ENCODE data around the gene PRCP. TPM values are rescaled to one million over a fixed set of nuclear protein-coding genes. Genes with fewer than 3 reads are reported as not detected.

Gene PRCP
- total and polyA plus RNA-seq, 2 donors (not counting 3 experiments of a cell fraction or from before 2014, with no cell fraction given) = 170 to 277 TPM

- Histone ChIP-seq H3K9ac (replicated peaks; ENCODE audit: extremely low read depth, insufficient read depth, low read length) (no peak overlapping the region), H2AFZ (ENCODE audit: low read depth, low read length) (no peak overlapping the region), H3K27ac (ENCODE audit: insufficient read depth, low read depth, low read length) (no peak overlapping the region), H3K36me3 (ENCODE audit: control insufficient read depth in 2 of 2, extremely low read depth in 1 of 2, insufficient read depth in 2 of 2, low read length in 2 of 2) (no peaks in the 10 kb centered on the region), H3K4me1 (ENCODE audit: control insufficient read depth, extremely low read depth, insufficient read depth, low read length) (peaks cover 24% of the 10 kb centered on the region), H3K27me3 (ENCODE audit: control insufficient read depth in 2 of 2, insufficient read depth in 2 of 2, low read length in 2 of 2) (no peaks in the 10 kb centered on the region), H3K4me2 (ENCODE audit: insufficient read depth, low read length) (no peak overlapping the region), H3K4me3 (replicated peaks in 1 of 3; ENCODE audit: insufficient read depth in 1 of 3, low read depth in 1 of 3, low read length in 3 of 3) (no peak overlapping the region), H3K9me3 (replicated peaks; ENCODE audit: control insufficient read depth, insufficient read depth, low read length) (no peaks in the 10 kb centered on the region), H4K20me1 (replicated peaks; ENCODE audit: control insufficient read depth, extremely low read depth, insufficient read depth, low read length) (no peaks in the 10 kb centered on the region), H3K79me2 (ENCODE audit: control insufficient read depth, insufficient read depth, low read length) (no peaks in the 10 kb centered on the region), H3K9me1 (replicated peaks; ENCODE audit: control insufficient read depth, extremely low read depth, insufficient read depth, low read length) (no peaks in the 10 kb centered on the region)
- BruUV-seq (replicated peaks) = no TSS peak
- TF ChIP-seq JUN (IDR thresholded peaks at IDR 0.05; ENCODE audit: borderline replicate concordance, insufficient read depth, insufficient read length, low read depth) (no peak), EZH2 (IDR thresholded peaks at IDR 0.05; ENCODE audit: borderline replicate concordance, low read depth, low read length, severe bottlenecking) (no peak), POLR2AphosphoS5 (IDR thresholded peaks at IDR 0.05; ENCODE audit: insufficient read depth, low read depth, low read length) (no peak), POLR2A (IDR thresholded peaks at IDR 0.05; ENCODE audit: low read depth, low read length) (no peak), FOS (IDR thresholded peaks at IDR 0.05; ENCODE audit: borderline replicate concordance, insufficient read depth, low read length) (no peak), MYC (IDR thresholded peaks at IDR 0.05; ENCODE audit: low read depth, low read length) (peak; percentile 24), MAX (IDR thresholded peaks at IDR 0.05; ENCODE audit: insufficient read depth, insufficient read length) (peak; percentile 83), CTCF (IDR thresholded peaks at IDR 0.05; ENCODE audit: extremely low read depth in 1 of 2, insufficient read depth in 1 of 2, low read depth in 1 of 2, low read length in 2 of 2) (peak; percentile 71 to 84), GATA2 (IDR thresholded peaks at IDR 0.05; ENCODE audit: insufficient read depth, insufficient read length, low read depth, low read length) (peak; percentile 75)
- intact Hi-C loops (cut with micrococcal nuclease) = loop anchor here (1.0 kb wide), 3 partner anchors 89 to 182 kb away; no protein-coding TSS in a partner anchor
- dilution Hi-C loops (cut with MboI; ENCODE audit: extremely low pct_ligation_motif_present, low sequenced_read_pairs) = no loop called here
- POLR2A ChIA-PET = no interaction called here
- CTCF ChIA-PET = interaction anchor here (1.0 to 5.9 kb wide), 5 partner anchors 34 to 146 kb away, joined by 3 to 69 read pairs (median 4); partner anchors contain the start of gene DDIAS
- FAIRE-seq (peak; percentile 33), DNase-seq (ENCODE audit: low read depth, low spot score) (peak; percentile 71)
Measured at GRCh38 chr11:82864268-82864667, 36.0 kb downstream of the PRCP start.

Data from endothelial cell of umbilical vein (primary cell).